NCI-H146 treated with DMSO at 0.1 percent for 48 hours (cell line): ENCODE measurements around the gene PDSS1.
"Not testable (repeated sequence)": the region's sequence is repeated elsewhere in the genome, so short reads cannot be mapped to it uniquely, and the experiment has no call there.

ENCODE experiments used
- DNase-seq: peaks from one replicate; lab custom pipeline; 2025; ENCODE audit not compliant: unreplicated experiment; lab: John Stamatoyannopoulos, UW

PDSS1 gene

GRCh38 chr10:26738301-26738911 lies 40.9 kb downstream of the PDSS1 start:
- peak; percentile 7 for DNase-seq

DNA sequence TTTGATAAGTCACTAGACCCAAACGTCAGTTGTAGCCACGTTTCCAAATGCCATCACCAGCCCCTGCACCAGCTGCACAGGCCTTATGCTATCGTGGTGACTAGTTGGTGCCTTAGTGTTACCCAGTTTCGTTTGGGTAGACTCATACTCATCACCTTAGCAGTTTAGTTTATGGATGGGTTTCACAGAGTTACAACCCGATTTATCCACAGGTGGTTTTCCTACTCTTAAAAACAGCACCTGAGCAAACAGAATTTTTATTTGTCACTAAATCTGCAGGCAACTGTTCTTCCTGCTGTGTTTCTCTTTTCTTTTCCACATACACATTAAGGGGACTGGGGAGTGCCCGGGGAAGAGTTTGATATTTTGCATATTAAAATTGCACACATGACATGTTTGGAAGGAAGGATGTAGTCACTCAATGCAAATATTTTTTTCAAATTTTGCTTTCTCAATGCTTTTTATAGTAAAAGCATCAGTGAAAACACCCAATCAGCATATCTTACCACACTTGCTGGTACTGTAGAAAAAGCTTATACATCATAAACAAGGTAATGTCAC lies 41.6 kb downstream of the PDSS1 start:
- DNase-seq = peak; percentile 68

DNA sequence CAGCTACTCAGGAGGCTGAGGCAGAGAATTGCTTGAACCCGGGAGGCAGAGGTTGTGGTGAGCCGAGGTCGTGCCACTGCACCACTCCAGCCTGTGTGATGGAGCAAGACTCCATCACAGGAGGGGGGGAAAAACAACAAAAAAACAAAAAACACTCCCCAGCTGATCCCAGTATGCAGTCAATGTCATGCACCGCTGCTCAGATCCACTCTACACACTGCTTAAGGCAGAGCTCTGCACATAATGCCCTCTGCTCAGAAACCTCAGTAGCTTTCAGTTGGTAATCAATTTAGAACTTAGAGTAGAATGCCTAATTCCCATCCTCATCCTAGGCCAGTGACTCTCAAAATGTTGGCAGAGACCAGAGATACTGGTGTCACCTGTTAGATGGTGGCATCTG lies 43.9 kb downstream of the PDSS1 start:
- no peak for DNase-seq

GRCh38 chr10:26743091-26743490 lies 45.6 kb downstream of the PDSS1 start:
- DNase-seq = no peak

DNA sequence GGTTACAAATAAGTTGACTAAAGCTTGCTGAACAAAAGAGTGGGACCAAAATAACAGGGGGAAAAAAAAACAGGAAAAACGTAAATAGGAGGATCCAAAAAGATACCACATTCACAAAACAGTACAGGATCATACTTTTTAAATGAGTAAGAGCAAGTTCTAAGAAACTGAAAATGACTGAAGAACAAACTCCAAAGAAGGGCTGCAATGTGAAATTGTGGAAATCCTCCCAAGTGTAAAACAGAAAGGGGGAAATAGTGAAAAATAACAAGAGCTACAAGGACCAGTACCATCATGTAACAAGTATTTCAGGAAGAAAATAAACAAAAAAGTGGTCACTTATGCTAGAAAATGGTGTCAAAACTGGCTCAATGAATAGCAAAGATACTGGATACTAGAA lies 46.3 kb downstream of the PDSS1 start:
- DNase-seq = no peak

DNA sequence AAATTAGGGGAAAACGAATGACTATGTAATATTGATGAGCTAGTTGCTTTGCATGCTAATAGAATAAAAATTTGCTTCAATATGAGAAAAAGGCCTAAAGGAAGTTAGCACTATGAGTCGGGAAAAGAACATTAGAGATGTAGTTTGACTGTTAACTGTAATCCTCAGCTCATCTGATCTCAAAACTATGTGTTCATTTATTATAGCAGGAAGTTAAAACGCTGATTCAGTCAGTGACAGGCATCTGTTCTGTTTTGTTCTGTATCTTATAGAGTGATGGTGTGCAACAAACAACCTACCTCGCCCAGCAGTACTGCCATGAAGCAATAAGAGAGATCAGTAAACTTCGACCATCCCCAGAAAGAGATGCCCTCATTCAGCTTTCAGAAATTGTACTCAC lies 48.6 kb downstream of the PDSS1 start:
- DNase-seq = no peak

- no peak for DNase-seq
These were observed 58.0 kb downstream of the PDSS1 start for GRCh38 chr10:26755443-26755903.

- DNase-seq = no peak
These were observed 61.5 kb downstream of the PDSS1 start for GRCh38 chr10:26759008-26759407.

DNA sequence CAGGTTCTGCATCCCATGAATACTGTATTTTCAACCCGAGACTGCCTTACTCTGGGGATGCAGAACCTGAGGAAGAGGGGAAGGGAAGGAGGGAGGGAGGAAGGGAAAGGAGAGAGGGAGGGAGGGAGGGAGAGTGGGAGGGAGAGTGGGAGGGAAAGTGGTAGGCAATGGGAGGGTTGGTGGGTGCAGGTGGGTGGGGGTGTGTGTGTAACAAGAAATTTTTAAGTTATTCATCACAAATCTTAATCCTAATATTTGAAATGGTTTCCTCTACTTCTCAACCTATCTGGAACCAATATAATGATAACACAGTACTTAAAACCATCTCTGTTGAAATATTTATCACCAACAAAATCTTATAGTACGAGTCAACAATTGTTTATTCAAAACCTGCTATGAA lies 68.0 kb downstream of the PDSS1 start:
- no peak for DNase-seq

DNA sequence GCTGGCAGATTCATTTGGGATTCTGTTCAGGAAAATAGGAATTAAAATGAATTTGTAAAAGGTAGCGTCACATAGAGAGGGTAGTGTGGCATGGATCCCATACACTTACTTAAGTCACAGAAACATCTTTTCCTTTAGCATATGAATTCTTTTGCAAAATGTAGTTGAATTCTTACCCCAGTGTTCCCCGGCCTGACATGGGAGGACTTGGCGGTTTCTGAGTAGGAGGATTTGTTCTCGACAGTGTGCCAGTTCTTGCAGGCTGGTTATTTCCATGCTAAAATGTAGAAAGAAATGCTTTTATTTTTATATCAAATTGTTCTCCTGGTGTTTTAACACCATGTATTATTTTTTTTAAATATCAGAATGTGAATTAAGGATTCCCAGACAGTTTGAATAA lies 72.6 kb downstream of the PDSS1 start:
- no peak for DNase-seq

DNA sequence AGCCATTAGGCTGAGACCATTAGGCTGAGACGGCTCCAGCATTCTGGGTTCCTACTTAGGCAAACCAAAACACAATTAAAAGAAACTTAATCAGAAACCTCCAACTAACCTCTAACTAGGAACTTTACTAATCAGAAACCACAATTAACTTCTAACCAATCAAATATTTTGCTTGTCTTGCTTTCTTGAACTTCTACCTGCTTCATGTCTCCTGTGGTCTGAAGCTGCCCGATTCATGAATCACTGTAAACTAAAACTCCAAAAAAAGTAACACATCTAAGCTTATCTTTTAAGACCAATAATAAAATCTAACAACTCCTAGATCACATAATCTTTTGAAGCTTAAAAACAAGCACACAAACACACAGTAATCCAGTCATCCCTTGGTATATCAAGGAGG lies 76.1 kb downstream of the PDSS1 start:
- DNase-seq = no peak

DNA sequence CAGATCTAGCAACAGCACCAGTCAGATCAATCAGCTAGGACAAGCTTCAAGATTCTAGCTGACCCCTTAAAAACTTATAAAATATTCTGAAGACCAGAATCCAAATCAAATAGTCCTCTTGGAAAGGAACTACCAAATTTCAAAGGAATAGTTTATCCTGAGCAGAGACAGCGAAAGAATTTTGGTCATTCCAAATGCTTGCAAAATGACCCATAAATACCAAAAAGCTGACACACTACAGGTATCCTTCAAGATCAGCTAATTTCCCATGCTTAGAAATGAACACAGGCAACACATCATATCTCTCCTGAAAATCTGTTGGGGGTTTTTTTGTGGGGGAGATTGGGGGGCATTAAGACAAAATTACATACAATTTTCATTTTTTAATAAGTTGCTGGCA lies 78.8 kb downstream of the PDSS1 start:
- DNase-seq = no peak

- no peak for DNase-seq
These were observed 80.2 kb downstream of the PDSS1 start for GRCh38 chr10:26777686-26778085.

- DNase-seq = no peak
These were observed 81.8 kb downstream of the PDSS1 start for GRCh38 chr10:26779176-26779860.

GRCh38 chr10:26780106-26780792 lies 82.7 kb downstream of the PDSS1 start:
- no peak for DNase-seq

- no peak for DNase-seq
These were observed 83.5 kb downstream of the PDSS1 start for GRCh38 chr10:26780793-26781601.

DNA sequence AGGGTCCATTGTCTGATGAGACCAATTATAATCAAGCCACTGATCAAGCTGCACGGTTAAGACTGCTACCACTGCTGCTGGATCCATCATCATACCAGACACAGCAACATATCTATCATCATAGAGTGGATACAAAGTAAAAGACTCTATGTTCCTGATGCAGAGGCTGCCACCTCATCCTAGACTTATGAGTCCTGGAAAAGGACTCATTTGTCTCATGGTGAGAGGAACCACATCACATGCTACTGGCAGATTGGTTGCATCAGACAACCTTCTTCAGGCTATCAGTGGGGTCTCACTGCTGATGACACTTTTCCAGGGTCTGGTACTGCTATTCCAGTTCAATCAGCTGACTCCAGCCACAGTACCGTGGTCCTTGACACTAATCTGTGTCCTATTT lies 84.3 kb downstream of the PDSS1 start:
- DNase-seq = no peak

- no peak for DNase-seq
These were observed 89.9 kb downstream of the PDSS1 start for GRCh38 chr10:26787362-26787761.

DNA sequence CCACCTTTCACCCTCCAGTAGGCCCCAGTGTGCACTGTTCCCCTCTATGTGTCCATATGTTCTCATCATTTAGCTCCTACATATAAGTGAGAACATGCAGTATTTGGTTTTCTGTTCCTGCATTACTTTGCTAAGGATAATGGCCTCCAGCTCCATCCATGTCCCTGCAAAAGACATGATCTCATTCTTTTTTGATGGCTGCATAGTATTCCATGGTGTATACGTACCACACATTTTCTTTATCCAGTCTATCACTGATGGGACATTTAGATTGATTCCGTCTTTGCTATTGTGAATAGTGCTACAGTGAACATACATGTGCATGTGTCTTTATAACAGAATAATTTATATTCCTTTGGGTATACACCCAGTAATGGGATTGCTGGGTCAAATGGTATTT lies 92.3 kb downstream of the PDSS1 start:
- not testable (repeated sequence) for DNase-seq

GRCh38 chr10:26790221-26790995 lies 92.9 kb downstream of the PDSS1 start:
- no peak for DNase-seq
